Lung (tissue), 13 donors: ENCODE measurements around the gene TINCR. TPM values are rescaled to one million over a fixed set of nuclear protein-coding genes. Genes with fewer than 3 reads are reported as not detected.

ENCODE experiments used
- ATAC-seq: fragments of 200-7000 bp; cut with Tn5 transposase; one replicate; pipeline ENCODE4 v1.9.1; 2020; ENCODE audit warnings: moderate number of reproducible peaks; ENCODE audit not compliant: insufficient read depth, low FRiP score
- DNase-seq, 3 donors: peaks; one replicate each; pipeline ENCODE4 v3.0.0-alpha.2; 2013 to 2017
- H3K27ac ChIP-seq, 2 donors: one replicate each; pipeline ENCODE4 v1.5.1; 2013; ENCODE audit warnings: mild to moderate bottlenecking in 2 of 2, moderate library complexity in 2 of 2, control low read depth in 1 of 2, inconsistent platforms in 1 of 2, low read depth in 1 of 2, low read length in 1 of 2
- H3K27me3 ChIP-seq, 3 donors: one replicate each; pipeline ENCODE4 v1.5.1; 2013; ENCODE audit warnings: low read length in 2 of 3; ENCODE audit not compliant: control insufficient read depth in 3 of 3, insufficient read depth in 3 of 3
- H3K36me3 ChIP-seq, 4 donors: one replicate each; pipeline ENCODE4 v1.5.1; 2013; ENCODE audit warnings: low read length in 4 of 4, mild to moderate bottlenecking in 1 of 4, moderate library complexity in 1 of 4; ENCODE audit not compliant: control insufficient read depth in 4 of 4, insufficient read depth in 4 of 4
- H3K4me1 ChIP-seq, 5 donors: one replicate each; pipeline ENCODE4 v1.5.1; 2013; ENCODE audit warnings: low read length in 5 of 5, mild to moderate bottlenecking in 2 of 5, moderate library complexity in 1 of 5; ENCODE audit not compliant: control insufficient read depth in 5 of 5, insufficient read depth in 5 of 5
- H3K4me3 ChIP-seq: one replicate; pipeline ENCODE4 v1.5.1; 2013; ENCODE audit warnings: mild to moderate bottlenecking, control low read depth, moderate library complexity
- H3K9ac ChIP-seq, 2 donors: one replicate each; pipeline ENCODE4 v1.5.1; 2013; ENCODE audit warnings: low read length in 2 of 2, control low read depth in 1 of 2; ENCODE audit not compliant: insufficient read depth in 1 of 2
- H3K9me3 ChIP-seq, 4 donors: one replicate each; pipeline ENCODE4 v1.5.1; 2013; ENCODE audit warnings: low read length in 3 of 4, mild to moderate bottlenecking in 1 of 4, moderate library complexity in 1 of 4; ENCODE audit not compliant: control insufficient read depth in 4 of 4, insufficient read depth in 3 of 4
- WGBS, 2 donors: extraction: QIAGEN DNeasy Blood & Tissue Kit; methylation state at CpG; one replicate each; pipeline ENCODE4 v1.1.7; 2013; 5-methylcytosine and 5-hydroxymethylcytosine counted together
- polyA plus RNA-seq, 2 donors: library from polyadenylated mRNA; stranded (reverse); fragments of 200-250 nt; gene quantifications; one replicate each; pipeline ENCODE4 v1.2.1, GENCODE V29; 2013
- small RNA-seq: library from RNA; depleted of rRNA; stranded (forward); fragments of <200 nt; gene quantifications from one replicate; pipeline ENCODE3, GENCODE V24; 2014; ENCODE audit warnings: low replicate concordance
- total RNA-seq, 2 donors: library from RNA; depleted of rRNA in 1 of 2; stranded (reverse); fragments of >200 nt in 1 of 2; gene quantifications; one replicate each; pipeline ENCODE4 v1.2.1, GENCODE V29; 2014 to 2021
- TF ChIP-seq, protein P1 (sequence below): IDR thresholded peaks from 2 replicates; pipeline ENCODE4 v1.5.1; 2012; ENCODE audit warnings: mild to moderate bottlenecking; ENCODE audit errors: control extremely low read depth, extremely low read depth
- donor health status: control.
- donor health status: control.
- donor health status: Bipolar disorder and iron deficiency.
- donor health status: healthy.
- donor health status: DM: yes; HTN: yes; CAD: no.

The TINCR gene
- total and polyA plus RNA-seq, 4 donors: 1.0 to 2.0 (median 1.9) TPM

DNA sequence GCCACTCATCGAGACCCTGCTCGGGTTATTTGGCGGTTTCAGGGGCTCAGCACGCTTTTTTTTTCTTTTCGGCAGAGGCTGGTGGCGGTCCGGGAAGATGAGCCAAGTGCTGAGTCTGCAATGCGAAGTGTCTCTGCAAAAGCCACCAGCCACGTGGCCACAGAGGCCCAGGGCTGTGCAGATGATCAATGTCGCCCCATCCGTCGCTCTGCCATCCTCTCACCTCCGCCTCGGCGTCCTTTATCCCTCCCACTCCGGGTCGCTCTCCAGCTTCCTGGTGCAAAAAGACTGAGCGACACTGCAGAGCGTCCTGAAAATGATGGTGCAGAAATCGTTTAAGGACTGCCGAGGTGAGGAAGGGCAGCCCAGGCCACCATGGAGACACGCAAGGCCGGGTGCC is 55.0 kb downstream of the TINCR start:
- TF ChIP-seq, protein P1, sequence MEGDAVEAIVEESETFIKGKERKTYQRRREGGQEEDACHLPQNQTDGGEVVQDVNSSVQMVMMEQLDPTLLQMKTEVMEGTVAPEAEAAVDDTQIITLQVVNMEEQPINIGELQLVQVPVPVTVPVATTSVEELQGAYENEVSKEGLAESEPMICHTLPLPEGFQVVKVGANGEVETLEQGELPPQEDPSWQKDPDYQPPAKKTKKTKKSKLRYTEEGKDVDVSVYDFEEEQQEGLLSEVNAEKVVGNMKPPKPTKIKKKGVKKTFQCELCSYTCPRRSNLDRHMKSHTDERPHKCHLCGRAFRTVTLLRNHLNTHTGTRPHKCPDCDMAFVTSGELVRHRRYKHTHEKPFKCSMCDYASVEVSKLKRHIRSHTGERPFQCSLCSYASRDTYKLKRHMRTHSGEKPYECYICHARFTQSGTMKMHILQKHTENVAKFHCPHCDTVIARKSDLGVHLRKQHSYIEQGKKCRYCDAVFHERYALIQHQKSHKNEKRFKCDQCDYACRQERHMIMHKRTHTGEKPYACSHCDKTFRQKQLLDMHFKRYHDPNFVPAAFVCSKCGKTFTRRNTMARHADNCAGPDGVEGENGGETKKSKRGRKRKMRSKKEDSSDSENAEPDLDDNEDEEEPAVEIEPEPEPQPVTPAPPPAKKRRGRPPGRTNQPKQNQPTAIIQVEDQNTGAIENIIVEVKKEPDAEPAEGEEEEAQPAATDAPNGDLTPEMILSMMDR: no peak
- ATAC-seq: no peak
- no peaks in the 10 kb centered on the region for H3K36me3 ChIP-seq
- no peaks in the 10 kb centered on the region for H3K4me1 ChIP-seq
- no peaks in the 10 kb centered on the region for H3K27me3 ChIP-seq
- no peak for DNase-seq
- no peak overlapping the region for H3K4me3 ChIP-seq
- WGBS, 2 donors: 71 to 77% methylated on average over 23 of the region's 23 CpGs
- H3K9ac ChIP-seq: no peak overlapping the region
- H3K27ac ChIP-seq: no peak overlapping the region
- H3K9me3 ChIP-seq: peaks cover 0 to 21% (median 7%) of the 10 kb centered on the region in 4 donors

Small RNA genes lying within 50 kb of the gene (small RNA-seq; reads per million reads assigned to genes)
- gene SNRPEP4: not detected

Other genes with a start within 250 kb of the TINCR start
- gene PTPRS, start 227.1 kb downstream of the TINCR start, total RNA-seq: 10 to 100 TPM; 81.7 to 96.7 TPM
- gene PTPRS, start 227.1 kb downstream of the TINCR start, polyA plus RNA-seq: 10 to 100 TPM; 10.9 to 11.1 TPM
- not detected for gene ZNRF4, start 112.5 kb downstream of the TINCR start, total RNA-seq
- gene ZNRF4, start 112.5 kb downstream of the TINCR start, polyA plus RNA-seq: not detected
- gene SAFB2, start 54.8 kb upstream of the TINCR start, total RNA-seq: 10 to 100 TPM; 85.0 to 88.6 TPM
- 10 to 100 TPM; 39.7 to 51.9 TPM for gene SAFB2, start 54.8 kb upstream of the TINCR start, polyA plus RNA-seq
- 100 to 1,000 TPM in 1 of 2 donors, 10 to 100 TPM in 1; 88.2 to 130 TPM for gene SAFB, start 55.1 kb upstream of the TINCR start, total RNA-seq
- gene SAFB, start 55.1 kb upstream of the TINCR start, polyA plus RNA-seq: 10 to 100 TPM; 59.5 to 67.2 TPM
- 10 to 100 TPM; 26.6 to 78.2 TPM for gene MICOS13, start 112.6 kb upstream of the TINCR start, total RNA-seq
- gene MICOS13, start 112.6 kb upstream of the TINCR start, polyA plus RNA-seq: 100 to 1,000 TPM in 1 of 2 donors, 10 to 100 TPM in 1; 77.1 to 184 TPM
- gene HSD11B1L, start 113.1 kb upstream of the TINCR start, total RNA-seq: 10 to 100 TPM in 1 of 2 donors, 1 to 10 TPM in 1; 8.2 to 10.3 TPM
- gene HSD11B1L, start 113.1 kb upstream of the TINCR start, polyA plus RNA-seq: 10 to 100 TPM in 1 of 2 donors, 1 to 10 TPM in 1; 7.5 to 12.2 TPM
- gene RPL36, start 122.3 kb upstream of the TINCR start, total RNA-seq: 100 to 1,000 TPM; 309 to 612 TPM
- gene RPL36, start 122.3 kb upstream of the TINCR start, polyA plus RNA-seq: 1,000 to 10,000 TPM in 1 of 2 donors, 100 to 1,000 TPM in 1; 793 to 1,934 TPM
- 10 to 100 TPM; 41.0 to 89.6 TPM for gene LONP1, start 152.2 kb upstream of the TINCR start, total RNA-seq
- gene LONP1, start 152.2 kb upstream of the TINCR start, polyA plus RNA-seq: 10 to 100 TPM; 63.0 to 75.0 TPM
- 10 to 100 TPM in 1 of 2 donors, 1 to 10 TPM in 1; 8.2 to 10.0 TPM for gene CATSPERD, start 152.7 kb upstream of the TINCR start, total RNA-seq
- 10 to 100 TPM in 1 of 2 donors, 1 to 10 TPM in 1; 8.4 to 11.3 TPM for gene CATSPERD, start 152.7 kb upstream of the TINCR start, polyA plus RNA-seq
- gene PRR22, start 216.8 kb upstream of the TINCR start, total RNA-seq: 1 to 10 TPM in 1 of 2 donors, under 1 TPM in 1; 0.20 to 6.1 TPM
- gene PRR22, start 216.8 kb upstream of the TINCR start, polyA plus RNA-seq: 1 to 10 TPM; 2.6 to 6.8 TPM
- 10 to 100 TPM; 18.5 to 47.0 TPM for gene DUS3L, start 223.2 kb upstream of the TINCR start, total RNA-seq
- gene DUS3L, start 223.2 kb upstream of the TINCR start, polyA plus RNA-seq: 10 to 100 TPM; 32.7 to 40.8 TPM
- 1 to 10 TPM in 1 of 2 donors, under 1 TPM in 1; 0.23 to 3.3 TPM for gene NRTN, start 237.1 kb upstream of the TINCR start, total RNA-seq
- gene NRTN, start 237.1 kb upstream of the TINCR start, polyA plus RNA-seq: 1 to 10 TPM; 1.2 to 1.7 TPM